Measurements from ENCODE around the gene AJAP1.
"Not testable (repeated sequence)": the region's sequence is repeated elsewhere in the genome, so short reads cannot be mapped to it uniquely, and the experiment has no call there.

The AJAP1 gene

GRCh38 chr1:4658643-4659628, 4.5 kb downstream of the AJAP1 start:
- DNase-seq = no peak

GRCh38 chr1:4660917-4661594, 6.6 kb downstream of the AJAP1 start:
- no peak for DNase-seq

DNA sequence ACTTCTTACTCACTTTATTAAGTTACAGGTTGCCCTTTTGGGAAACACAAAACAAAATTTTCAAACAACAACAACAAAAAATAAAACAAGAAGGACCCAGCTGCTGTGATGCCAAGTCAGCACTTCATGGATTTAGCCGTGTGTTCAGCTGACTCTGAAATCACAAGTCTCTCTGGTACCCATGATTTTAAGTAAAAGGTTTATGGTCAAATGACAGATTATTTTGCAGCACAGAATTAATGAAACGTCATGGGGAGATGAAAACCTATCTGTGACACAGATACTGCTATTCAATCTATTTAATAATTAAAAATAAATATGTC, 7.1 kb downstream of the AJAP1 start:
- DNase-seq = no peak

GRCh38 chr1:4662168-4662567, 7.8 kb downstream of the AJAP1 start:
- DNase-seq = no peak

DNA sequence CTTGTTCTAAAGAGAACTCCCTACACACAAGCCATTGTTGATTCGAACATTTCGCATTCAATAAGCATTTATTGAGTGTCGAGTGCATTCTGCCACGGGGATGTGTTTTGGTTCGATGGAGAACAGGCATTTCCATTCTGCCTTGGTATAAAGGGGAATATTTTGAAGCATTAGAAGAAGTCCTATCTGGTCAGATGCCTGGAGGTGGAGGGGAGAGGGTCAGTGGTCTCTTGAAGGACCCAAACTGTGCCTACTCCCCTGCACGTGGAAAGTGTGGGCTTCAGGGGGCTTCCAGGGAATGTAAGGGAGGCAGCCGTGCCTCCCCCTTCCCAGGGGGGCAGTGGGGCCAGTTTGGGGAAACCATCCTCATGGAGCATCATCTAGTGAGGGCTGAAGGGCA, 8.3 kb downstream of the AJAP1 start:
- no peak for DNase-seq

- DNase-seq = no peak
Observed at GRCh38 chr1:4664095-4664494, 9.7 kb downstream of the AJAP1 start.

DNA sequence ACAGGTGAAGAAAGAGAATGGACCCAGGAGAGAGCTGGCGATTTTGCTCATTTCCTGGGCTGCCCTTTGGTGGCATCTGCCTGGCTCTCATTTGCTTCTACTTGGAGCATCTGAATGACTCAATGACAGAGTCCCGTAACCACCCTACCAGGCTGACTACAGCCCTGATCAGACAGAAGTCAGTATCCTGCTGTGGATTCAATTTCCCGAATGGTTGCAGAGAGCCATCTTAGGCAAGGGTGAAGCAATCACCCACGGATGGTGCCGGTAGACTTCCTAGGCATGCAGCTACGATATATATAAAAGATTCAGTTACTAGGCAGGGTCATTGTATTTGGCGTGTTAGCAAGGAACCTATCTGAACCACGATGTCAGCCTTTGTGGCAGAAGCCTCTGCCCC, 10.2 kb downstream of the AJAP1 start:
- DNase-seq = no peak

DNA sequence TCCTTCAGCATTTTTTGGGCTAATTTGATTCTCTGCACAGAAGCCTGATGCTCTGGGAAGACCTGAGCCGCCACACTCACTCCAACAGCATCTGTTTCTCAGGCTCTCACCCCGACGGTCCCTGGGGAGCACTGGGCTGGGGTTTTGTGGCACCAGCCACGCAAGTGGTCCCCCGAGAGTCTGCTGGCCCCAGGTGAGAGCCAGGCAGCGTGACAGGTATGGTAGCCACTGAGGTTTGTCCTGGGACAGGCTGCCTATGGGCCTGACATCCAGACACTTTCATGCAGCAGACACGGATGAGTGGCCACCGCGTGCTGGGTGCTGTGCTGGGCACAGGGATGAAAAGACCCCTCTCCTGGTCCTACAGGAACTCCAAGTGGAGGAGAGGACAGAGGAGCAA, 11.0 kb downstream of the AJAP1 start:
- DNase-seq = no peak

DNA sequence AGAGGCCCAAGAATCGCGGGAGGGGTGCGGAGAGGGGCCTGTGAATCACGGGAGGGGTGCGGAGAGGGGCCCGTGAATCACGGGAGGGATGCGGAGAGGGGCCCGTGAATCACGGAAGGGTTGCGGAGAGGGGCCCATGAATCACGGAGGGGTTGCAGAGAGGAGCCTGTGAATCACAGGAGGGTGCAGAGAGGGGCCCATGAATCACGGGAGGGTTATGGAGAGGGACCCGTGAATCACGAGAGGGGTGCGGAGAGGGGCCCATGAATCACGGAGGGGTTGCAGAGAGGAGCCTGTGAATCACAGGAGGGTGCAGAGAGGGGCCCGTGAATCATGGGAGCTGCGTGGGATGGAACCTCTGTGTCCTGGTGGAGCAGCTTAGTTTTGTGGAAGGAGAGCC, 12.3 kb downstream of the AJAP1 start:
- DNase-seq = not testable (repeated sequence)

- no peak for DNase-seq
Observed at GRCh38 chr1:4668743-4669700, 14.6 kb downstream of the AJAP1 start.

- no peak for DNase-seq
Observed at GRCh38 chr1:4670265-4670664, 15.9 kb downstream of the AJAP1 start.

GRCh38 chr1:4671828-4672227, 17.4 kb downstream of the AJAP1 start:
- no peak for DNase-seq

DNA sequence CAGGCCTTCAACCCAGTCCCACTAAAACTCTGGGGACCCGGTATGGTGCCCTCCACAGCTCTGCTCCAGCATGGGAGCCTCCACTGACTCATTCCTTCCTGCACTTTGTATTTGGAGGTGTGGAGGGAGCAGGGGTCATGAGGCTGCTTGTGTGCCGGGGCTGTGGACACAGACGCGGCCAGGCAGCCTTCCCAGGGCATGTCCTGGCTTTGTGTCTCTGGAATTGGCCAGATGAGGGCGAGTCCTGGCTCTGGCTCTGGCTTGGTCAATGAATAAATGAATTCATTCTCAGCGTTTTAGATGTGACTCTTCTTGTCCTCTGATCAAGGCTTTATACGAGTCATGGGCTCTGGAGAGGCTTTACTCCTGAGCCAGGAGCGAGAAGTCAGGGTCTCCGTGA, 19.1 kb downstream of the AJAP1 start:
- DNase-seq = no peak

- no peak for DNase-seq
Observed at GRCh38 chr1:4674117-4674516, 19.7 kb downstream of the AJAP1 start.

GRCh38 chr1:4674676-4675075, 20.3 kb downstream of the AJAP1 start:
- DNase-seq = no peak

DNA sequence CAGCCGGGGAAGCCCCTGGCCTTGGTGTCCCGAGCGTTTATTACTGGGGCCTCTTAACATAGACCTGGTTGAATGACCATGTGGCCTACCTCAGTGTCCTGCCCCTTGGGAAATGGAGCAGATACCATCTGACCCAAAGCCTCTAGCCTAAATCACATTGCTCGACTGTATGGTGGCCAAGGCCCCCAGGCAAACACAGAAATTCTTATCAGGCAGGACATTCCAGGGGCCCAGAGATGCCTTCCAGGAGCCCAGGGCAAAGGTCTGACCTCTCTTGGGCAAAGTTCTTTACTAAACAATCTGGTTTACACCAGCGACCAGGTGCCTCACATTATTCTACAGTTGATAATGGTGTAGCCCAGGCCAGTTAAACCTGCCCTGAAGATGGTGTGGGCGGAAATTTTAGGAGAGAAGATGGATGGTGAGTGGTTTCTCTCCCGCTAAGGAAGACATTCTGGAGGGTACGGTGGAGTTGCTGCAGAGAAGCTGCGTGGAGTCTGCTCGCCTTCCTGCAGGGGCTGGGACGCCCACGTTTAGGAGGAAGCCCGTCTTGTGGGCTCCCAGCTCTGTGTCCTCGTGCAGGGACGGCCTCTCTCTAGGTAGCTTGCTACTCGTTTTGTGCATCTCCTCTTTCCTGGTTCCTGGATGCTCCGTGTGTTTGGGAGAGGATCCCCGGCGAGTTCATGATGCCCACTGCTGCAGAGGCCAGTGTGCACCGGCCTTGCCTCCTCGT, 21.2 kb downstream of the AJAP1 start:
- DNase-seq = no peak

GRCh38 chr1:4676253-4676652, 21.8 kb downstream of the AJAP1 start:
- no peak for DNase-seq

DNA sequence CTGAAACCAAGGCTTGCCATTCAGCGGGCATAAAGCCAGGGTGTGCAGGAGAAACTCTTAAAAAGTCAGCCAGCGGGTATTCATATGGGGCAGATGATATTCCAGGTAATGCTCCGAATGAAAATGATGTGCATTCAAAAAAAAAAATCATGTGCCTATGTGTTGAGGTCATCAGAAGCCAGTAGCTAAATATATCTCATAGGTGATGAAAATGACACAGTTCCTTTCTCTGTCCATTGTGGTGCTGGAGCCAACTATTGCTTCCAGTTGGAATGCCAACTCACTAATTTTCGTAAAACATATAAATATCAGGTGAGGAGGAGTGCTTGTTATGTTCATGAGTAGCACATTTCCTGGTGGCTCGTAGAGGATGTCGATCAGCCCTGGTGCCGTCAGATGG, 23.2 kb downstream of the AJAP1 start:
- no peak for DNase-seq

DNA sequence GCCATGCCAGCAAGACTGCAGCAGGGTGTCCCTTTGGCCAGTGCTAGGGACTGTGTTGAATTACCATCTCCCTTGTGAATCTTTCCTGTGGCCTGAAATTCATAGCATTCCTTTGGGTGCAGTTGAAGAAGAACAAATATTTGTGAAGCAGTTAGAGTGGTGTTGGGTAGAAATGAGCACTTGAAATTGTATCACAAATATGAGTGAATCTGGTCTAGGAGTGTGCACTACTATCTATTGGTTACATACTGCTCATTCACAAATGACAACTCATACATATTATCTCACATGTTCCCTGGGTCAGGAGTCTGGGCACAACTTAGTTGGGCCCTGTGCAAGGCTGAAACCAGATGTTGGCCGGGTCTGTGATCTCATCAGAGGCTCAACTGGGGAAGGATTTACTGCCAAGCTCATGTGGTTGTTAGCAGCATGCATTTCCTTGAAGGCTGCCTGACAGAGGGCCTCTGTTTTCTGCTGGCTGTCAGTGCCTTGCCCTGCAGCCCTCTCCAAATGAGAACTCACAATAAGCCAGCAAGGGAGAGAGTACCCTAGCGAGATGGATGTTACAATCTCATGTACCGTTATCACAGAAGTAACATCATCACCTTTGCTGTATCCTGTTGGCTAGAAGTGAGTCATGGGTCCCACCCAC, 23.8 kb downstream of the AJAP1 start:
- no peak for DNase-seq

DNA sequence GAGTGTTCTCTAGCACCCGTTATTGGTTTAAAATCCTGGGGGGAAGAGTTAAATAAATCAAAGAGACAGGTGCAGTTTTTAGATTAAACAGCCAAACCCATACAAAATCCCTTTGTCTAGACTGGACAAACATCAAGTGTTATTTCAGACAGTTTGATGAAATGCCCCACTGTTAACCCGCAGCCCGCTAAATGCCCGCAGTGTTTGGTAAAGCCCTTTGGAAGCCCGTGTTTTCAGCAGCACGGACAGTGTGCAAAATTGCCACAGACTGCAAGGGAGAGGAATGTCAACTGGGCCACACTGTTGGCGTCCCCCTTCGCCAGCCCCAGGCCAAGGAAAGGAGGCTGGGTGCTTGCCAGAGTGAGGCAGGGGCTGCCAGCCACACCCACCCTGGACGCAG, 26.6 kb downstream of the AJAP1 start:
- DNase-seq = no peak

DNA sequence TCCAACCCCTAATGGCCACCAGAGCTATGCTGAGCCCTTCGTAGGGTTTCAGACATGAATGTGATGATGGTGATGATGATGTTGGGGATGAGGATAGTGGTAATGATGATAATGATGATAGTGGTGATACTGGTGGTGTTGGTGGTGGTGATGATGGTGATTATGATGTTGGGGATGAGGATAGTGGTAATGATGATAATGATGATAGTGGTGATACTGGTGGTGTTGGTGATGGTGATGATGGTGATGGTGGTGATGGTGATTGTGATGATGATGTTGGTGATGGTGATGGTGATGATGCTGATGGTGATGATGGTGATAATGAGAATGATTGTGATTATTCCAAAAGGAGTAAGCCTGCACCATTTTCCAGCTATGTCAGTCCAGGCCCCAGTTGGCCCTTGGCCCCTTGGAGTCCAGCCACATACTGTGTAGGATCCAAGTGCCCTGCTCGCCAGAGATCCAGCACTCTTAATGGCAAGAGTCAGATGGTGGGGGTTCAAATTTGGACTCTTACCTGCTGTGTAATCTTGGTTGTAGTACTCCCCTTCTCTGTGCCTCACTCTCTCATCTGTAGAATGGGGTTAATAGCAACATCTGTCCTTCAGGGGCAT, 28.3 kb downstream of the AJAP1 start:
- no peak for DNase-seq

DNA sequence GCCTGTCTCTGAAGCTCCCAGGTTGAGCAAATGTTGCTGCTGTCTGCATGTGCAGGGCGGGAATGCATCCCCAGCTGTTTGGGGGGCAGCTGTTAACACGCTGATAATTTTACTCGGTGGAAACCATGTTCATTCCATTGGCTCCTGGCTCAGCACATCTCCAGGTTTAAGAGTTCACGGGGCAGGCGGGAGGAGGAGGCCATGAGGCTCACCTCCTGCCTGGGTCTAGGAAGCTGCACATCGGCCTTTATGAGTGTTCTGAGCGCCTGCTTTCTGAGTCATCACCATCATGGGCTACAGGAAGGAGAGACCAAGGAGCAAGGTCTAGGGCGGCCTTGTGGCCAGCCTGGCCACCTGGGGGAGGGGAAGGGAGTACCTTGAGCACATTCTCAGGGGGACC, 29.7 kb downstream of the AJAP1 start:
- DNase-seq = no peak
